RWPE1 (cell line): ENCODE measurements around the gene TERT.

Experiments used
- CTCF ChIA-PET: fragments of 350-600 bp; sonication (Branson Sonifier 250); formaldehyde crosslinking; extraction: SDS; loops from one replicate; lab custom pipeline; 2021; lab: Yijun Ruan, JAX
- POLR2A ChIA-PET: fragments of 400-600 bp; formaldehyde crosslinking; extraction: SDS; loops from one replicate; lab custom pipeline; 2020; ENCODE audit warnings: antibody characterized with exemption; ENCODE audit not compliant: low non-redundant PET; lab: Yijun Ruan, JAX
- DNase-seq: peaks from one replicate; pipeline ENCODE4 v3.0.0; 2012; ENCODE audit warnings: low spot score
- H3K27ac ChIP-seq: fragments of 450-650 bp; 2 replicates; pipeline ENCODE4 v1.5.1; 2017
- CTCF ChIP-seq: fragments of 450-650 bp; conservative IDR thresholded peaks from 2 replicates; pipeline ENCODE4 v1.5.1; 2017; ENCODE audit warnings: low read depth, mild to moderate bottlenecking

The TERT gene

GRCh38 chr5:1338506-1339070, 43.7 kb upstream of the TERT start:
- ChIA-PET POLR2A (no interaction called here), CTCF (no interaction called here)
- H3K27ac ChIP-seq, result 0 out of 2 replicates have a peak overlapping the region, but pooled peaks have one; percentile 59
- no peak for DNase-seq
- TF ChIP-seq CTCF, result no peak

GRCh38 chr5:1338196-1338490, 43.3 kb upstream of the TERT start:
- 0 out of 2 replicates have a peak overlapping the region, but pooled peaks have one; percentile 59 for H3K27ac ChIP-seq
- ChIA-PET CTCF (no interaction called here), POLR2A (interaction anchor here (0.6 kb wide), 1 partner anchor 165 kb away, joined by 3 read pairs; no protein-coding TSS in a partner anchor)
- DNase-seq, result no peak
- no peak for TF ChIP-seq CTCF

GRCh38 chr5:1337489-1338195, 42.8 kb upstream of the TERT start:
- H3K27ac ChIP-seq, result peak overlapping the region; percentile 59; the same call in 1 of the 2 replicates
- ChIA-PET CTCF (no interaction called here), POLR2A (interaction anchor here (0.6 kb wide), 1 partner anchor 165 kb away, joined by 3 read pairs; no protein-coding TSS in a partner anchor)
- no peak for DNase-seq
- no peak for TF ChIP-seq CTCF

- peak overlapping the region; percentile 59 for H3K27ac ChIP-seq
- CTCF ChIA-PET, result interaction anchor here (0.7 kb wide), 1 partner anchor 15 kb away, joined by 3 read pairs; no protein-coding TSS in a partner anchor
- POLR2A ChIA-PET, result no interaction called here
- DNase-seq, result no peak
- TF ChIP-seq CTCF, result no peak
Measured at GRCh38 chr5:1336749-1337488, 42.1 kb upstream of the TERT start.

- no peak for TF ChIP-seq CTCF
- ChIA-PET POLR2A (no interaction called here), CTCF (interaction anchor here (0.6 to 0.7 kb wide), 2 partner anchors 14 to 132 kb away, joined by 3 to 4 read pairs; no protein-coding TSS in a partner anchor)
- peak overlapping the region; percentile 59 for H3K27ac ChIP-seq
- DNase-seq, result no peak
Measured at GRCh38 chr5:1336106-1336561, 41.3 kb upstream of the TERT start.

- CTCF ChIA-PET, result interaction anchor here (0.6 kb wide), 1 partner anchor 133 kb away, joined by 4 read pairs; no protein-coding TSS in a partner anchor
- DNase-seq, result no peak
- TF ChIP-seq CTCF, result no peak
- H3K27ac ChIP-seq, result peak overlapping the region; percentile 59
- POLR2A ChIA-PET, result no interaction called here
Measured at GRCh38 chr5:1335540-1336095, 40.8 kb upstream of the TERT start.
